SK-N-MC (cell line): ENCODE measurements around the gene LYAR.

ENCODE experiments used
- EZH2 ChIP-seq: fragments of 200-600 bp; sonication (generic); IDR thresholded peaks from one replicate; pipeline ENCODE4 v1.6.1; 2017; ENCODE audit warnings: antibody characterized with exemption
- POLR2AphosphoS5 ChIP-seq: IDR thresholded peaks from 2 replicates; pipeline ENCODE4 v1.6.1; 2012; ENCODE audit warnings: mild to moderate bottlenecking, low read depth, low read length, borderline replicate concordance

- TF ChIP-seq EZH2 (no peak), POLR2AphosphoS5 (no peak)
These were observed 22.0 kb downstream of the LYAR start for GRCh38 chr4:4267981-4268380.
